Measurements from ENCODE around the gene TMEM267.
A peak's percentile ranks its signal among the peaks of the same experiment; 100 is the strongest.

TMEM267 gene

DNA sequence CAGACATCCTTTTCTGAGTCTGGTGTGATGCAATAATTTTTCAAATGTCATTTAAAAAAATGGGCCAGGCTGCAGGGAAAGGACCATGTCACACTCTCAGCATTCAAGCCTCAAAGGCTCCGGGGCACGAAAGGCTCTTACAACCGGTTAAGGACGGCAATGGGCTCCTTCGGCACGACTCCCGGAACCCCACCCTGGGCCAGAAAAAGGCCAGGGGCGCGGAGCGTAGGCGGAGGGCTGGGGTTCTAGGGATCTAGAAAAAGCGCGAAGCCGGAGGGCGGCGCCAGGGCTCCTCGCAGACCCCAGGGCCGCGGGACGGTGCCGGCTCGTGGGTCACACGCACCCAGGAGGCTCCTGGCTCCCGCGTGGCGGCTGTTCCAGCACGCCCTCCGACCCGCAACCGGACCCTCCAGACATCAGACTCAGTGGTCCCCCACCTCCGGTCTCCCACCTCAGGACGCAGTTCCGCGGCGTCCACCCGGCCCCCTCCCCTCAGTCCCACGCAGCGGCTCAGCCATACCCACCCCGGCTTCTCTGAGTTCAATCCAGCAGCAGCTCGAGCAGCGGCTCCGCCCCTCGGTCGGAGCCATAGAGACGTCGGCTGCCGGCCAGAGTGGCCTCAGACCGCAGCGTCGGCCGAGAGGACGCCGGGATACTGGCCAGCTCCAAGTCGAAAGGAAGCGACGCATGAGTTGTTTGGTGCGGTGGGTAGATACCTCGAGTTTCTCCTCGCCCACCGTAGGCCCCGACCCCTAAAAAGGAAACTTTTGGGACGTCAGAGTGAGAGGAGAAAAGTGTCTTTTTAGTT, at the start of gene TMEM267:
Gene TMEM267 (minus strand): TSS at position 568 of the 808 bp plus-strand sequence. CDS start 29,896 bp downstream, outside the sequence.
- peak; percentile 94 for DNase-seq (ENCODE audit: low read depth)
- TF ChIP-seq, protein P1, sequence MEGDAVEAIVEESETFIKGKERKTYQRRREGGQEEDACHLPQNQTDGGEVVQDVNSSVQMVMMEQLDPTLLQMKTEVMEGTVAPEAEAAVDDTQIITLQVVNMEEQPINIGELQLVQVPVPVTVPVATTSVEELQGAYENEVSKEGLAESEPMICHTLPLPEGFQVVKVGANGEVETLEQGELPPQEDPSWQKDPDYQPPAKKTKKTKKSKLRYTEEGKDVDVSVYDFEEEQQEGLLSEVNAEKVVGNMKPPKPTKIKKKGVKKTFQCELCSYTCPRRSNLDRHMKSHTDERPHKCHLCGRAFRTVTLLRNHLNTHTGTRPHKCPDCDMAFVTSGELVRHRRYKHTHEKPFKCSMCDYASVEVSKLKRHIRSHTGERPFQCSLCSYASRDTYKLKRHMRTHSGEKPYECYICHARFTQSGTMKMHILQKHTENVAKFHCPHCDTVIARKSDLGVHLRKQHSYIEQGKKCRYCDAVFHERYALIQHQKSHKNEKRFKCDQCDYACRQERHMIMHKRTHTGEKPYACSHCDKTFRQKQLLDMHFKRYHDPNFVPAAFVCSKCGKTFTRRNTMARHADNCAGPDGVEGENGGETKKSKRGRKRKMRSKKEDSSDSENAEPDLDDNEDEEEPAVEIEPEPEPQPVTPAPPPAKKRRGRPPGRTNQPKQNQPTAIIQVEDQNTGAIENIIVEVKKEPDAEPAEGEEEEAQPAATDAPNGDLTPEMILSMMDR (IDR thresholded peaks at IDR 0.05; ENCODE audit: insufficient read depth, low read depth, low read length, missing control alignments) = no peak
- peak within 1 kb of the TSS; percentile 87 for H3K4me3 ChIP-seq (ENCODE audit: low read length)

DNA sequence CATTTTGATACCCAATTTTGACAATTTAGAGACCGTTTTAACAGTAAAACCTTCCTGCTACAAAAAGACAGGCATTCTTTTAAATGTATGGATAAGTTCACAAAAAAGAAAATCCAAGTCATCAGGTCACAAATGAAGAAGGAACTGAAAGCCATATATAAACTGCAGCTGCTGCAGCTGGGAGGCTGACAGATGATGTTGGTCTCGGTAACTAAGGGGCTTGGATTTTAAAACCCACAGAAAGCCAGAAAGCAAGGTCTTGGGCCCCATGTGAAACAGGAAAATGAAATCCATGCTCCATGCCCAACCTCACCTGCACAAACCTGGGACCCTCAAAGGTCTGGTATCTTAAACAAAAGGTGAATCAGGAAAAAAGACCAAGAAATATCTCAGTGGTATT, 47.0 kb upstream of the TMEM267 start:
- TF ChIP-seq, protein P1 (IDR thresholded peaks at IDR 0.05; ENCODE audit: insufficient read depth, low read depth, low read length, missing control alignments) = no peak
- DNase-seq (ENCODE audit: low read depth) = no peak
- H3K4me3 ChIP-seq (ENCODE audit: low read length) = no peak overlapping the region

GRCh38 chr5:43523662-43524072, 40.0 kb upstream of the TMEM267 start:
- TF ChIP-seq, protein P1 (IDR thresholded peaks at IDR 0.05; ENCODE audit: insufficient read depth, low read depth, low read length, missing control alignments) = no peak
- no peak for DNase-seq (ENCODE audit: low read depth)
- no peak overlapping the region for H3K4me3 ChIP-seq (ENCODE audit: low read length)

GRCh38 chr5:43520615-43521014, 37.0 kb upstream of the TMEM267 start:
- DNase-seq (ENCODE audit: low read depth) = no peak
- TF ChIP-seq, protein P1 (IDR thresholded peaks at IDR 0.05; ENCODE audit: insufficient read depth, low read depth, low read length, missing control alignments) = no peak
- no peak overlapping the region for H3K4me3 ChIP-seq (ENCODE audit: low read length)

DNA sequence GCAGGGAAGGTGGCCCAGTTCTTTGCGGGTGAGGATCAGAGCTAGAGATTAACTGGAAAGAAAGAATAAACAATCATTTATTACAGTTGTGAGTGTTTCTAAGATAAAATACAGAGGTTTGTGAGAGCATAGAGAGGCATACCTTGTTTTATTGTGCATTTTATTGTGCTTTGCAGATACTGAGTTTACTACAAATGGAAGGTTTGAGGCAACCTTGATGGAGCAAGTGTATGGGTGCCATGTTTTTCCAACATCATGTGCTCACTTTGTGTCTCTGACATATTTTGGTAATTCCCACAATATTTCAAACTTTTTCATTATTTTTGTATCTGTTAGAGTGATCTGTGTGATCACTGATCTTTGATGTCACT, 32.0 kb upstream of the TMEM267 start:
- DNase-seq (ENCODE audit: low read depth) = no peak
- peak overlapping the region; percentile 78 for H3K4me3 ChIP-seq (ENCODE audit: low read length)
- TF ChIP-seq, protein P1 (IDR thresholded peaks at IDR 0.05; ENCODE audit: insufficient read depth, low read depth, low read length, missing control alignments) = no peak

DNA sequence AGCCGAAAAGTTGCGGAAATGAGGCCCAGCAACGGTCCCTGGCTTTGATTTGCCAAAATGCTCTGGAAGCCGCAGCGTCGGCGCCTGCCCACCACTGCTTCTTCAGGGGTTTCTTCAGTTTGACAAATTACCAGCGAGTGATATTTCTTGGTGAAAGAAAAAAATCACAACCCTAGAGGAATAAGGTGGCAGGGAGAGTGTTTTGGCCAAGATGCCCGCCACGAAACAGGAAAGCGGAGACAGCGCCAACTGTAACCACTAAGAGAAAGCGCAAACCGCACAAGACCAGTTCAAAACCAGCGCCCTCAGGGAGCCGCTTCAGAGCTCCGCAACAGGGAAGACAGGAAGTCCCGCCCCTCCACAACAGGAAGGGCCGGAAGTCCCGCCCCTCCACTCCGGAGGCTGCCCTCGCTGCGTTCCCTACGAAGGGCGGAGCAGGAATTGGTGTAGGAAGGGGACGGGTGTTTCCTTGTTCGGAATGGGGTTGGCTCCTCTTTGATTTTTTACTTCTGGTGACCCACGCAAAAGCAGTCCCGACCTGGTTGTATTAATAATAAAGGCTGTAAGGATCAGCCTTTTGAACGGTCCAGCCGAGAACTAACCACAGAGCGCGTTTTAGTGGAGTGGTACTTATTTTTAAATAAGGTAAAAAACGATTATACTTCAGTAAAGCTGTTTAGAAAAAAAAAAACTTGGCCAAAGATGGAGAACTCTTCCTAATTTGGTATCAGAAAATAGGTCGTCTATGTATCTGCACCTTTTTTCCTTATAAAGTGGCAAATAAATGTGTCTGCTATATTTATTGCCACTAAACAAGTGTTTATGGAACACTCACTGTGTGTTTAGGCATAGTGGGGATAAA, 31.4 kb upstream of the TMEM267 start, which contains the start of gene C5orf34:
Gene C5orf34 (minus strand): TSS at position 333 of the 862 bp plus-strand sequence. CDS start 5,809 bp downstream, outside the sequence.
- TF ChIP-seq, protein P1 (IDR thresholded peaks at IDR 0.05; ENCODE audit: insufficient read depth, low read depth, low read length, missing control alignments) = no peak
- peak; percentile 97 for DNase-seq (ENCODE audit: low read depth)
- H3K4me3 ChIP-seq (ENCODE audit: low read length) = peak within 1 kb of the TSS; percentile 78
